Inferior parietal cortex (tissue), 1 donor: ENCODE data around the gene CD274.
A peak's percentile ranks its signal among the peaks of the same experiment; 100 is the strongest.
"Not testable (repeated sequence)": the region's sequence is repeated elsewhere in the genome, so short reads cannot be mapped to it uniquely, and the experiment has no call there.

Experiments
- DNase-seq: peaks from one replicate; pipeline ENCODE4 v3.0.0-alpha.2; 2016; ENCODE audit errors: extremely low spot score

CD274 gene

GRCh38 chr9:5438301-5439162 lies 11.8 kb upstream of the CD274 start:
- no peak for DNase-seq

GRCh38 chr9:5440426-5440825 lies 9.9 kb upstream of the CD274 start:
- no peak for DNase-seq

GRCh38 chr9:5441043-5441442 lies 9.3 kb upstream of the CD274 start:
- no peak for DNase-seq

- DNase-seq: peak; percentile 77
Observed at GRCh38 chr9:5442400-5443011, 7.8 kb upstream of the CD274 start.

- no peak for DNase-seq
Observed at GRCh38 chr9:5443850-5444249, 6.5 kb upstream of the CD274 start.

- not testable (repeated sequence) for DNase-seq
Observed at GRCh38 chr9:5445096-5445495, 5.2 kb upstream of the CD274 start.

GRCh38 chr9:5445886-5446285 lies 4.5 kb upstream of the CD274 start:
- DNase-seq: no peak

GRCh38 chr9:5446451-5447236 lies 3.7 kb upstream of the CD274 start:
- no peak for DNase-seq

GRCh38 chr9:5447337-5447736 lies 3.0 kb upstream of the CD274 start:
- DNase-seq: no peak

GRCh38 chr9:5448016-5448415 lies 2.3 kb upstream of the CD274 start:
- no peak for DNase-seq

- no peak for DNase-seq
Observed at GRCh38 chr9:5448461-5449435, 1.6 kb upstream of the CD274 start.

- no peak for DNase-seq
Observed at GRCh38 chr9:5449521-5450358, 602 bp upstream of the CD274 start.

- DNase-seq: no peak
Observed at GRCh38 chr9:5452286-5452609, 1.9 kb downstream of the CD274 start.

- no peak for DNase-seq
Observed at GRCh38 chr9:5453004-5453403, 2.7 kb downstream of the CD274 start.

GRCh38 chr9:5453673-5454072 lies 3.3 kb downstream of the CD274 start:
- DNase-seq: no peak

- DNase-seq: no peak
Observed at GRCh38 chr9:5455181-5455580, 4.8 kb downstream of the CD274 start.

- DNase-seq: no peak
Observed at GRCh38 chr9:5459289-5459829, 9.0 kb downstream of the CD274 start.

GRCh38 chr9:5460157-5460556 lies 9.8 kb downstream of the CD274 start:
- DNase-seq: no peak

GRCh38 chr9:5464831-5465330 lies 14.5 kb downstream of the CD274 start:
- DNase-seq: not testable (repeated sequence)

GRCh38 chr9:5466005-5466404 lies 15.7 kb downstream of the CD274 start:
- no peak for DNase-seq
